Stimulated activated CD4-positive, alpha-beta T cell treated with anti-CD3 and anti-CD28 coated beads, Interleukin-4, amount 100 ng/mL, for 4 hours (primary cell): Measurements from ENCODE around the gene TNS3.

ENCODE experiments used
- DNase-seq, 2 experiments: peaks; one replicate each; pipeline ENCODE4 v3.0.0-alpha.2; 2020

TNS3 gene

DNA sequence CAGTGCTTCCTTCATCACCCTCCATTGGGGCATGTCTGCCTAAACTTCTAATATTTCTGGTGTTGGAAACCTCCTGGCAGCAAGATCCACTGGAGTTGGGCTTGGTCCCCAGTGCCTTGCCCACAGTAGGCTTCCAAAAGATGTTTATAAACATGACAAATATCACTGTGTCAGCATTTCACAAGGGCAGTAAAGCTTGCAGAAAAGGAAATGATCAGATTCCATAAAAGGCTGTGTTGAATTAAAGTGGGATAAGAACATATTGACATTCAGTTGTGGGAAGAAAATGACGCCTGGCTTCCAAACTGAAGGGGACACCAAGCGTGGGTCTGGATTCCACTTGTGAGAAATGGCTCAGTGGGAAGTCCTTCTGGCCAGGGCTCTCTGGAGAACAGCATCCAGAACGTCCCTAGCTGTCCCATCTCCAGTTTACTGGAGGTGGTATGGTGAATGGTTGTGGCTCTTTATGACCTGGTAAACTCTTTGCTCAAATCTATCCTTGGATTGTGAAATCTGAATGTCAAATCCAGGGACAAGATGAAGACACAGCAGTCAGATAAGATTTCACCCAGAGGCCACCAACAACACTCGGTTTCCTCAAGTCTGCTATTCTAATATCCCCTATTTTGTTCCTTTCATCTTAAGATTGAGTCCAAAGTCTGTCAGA, 287.2 kb downstream of the TNS3 start:
- DNase-seq, result no peak

DNA sequence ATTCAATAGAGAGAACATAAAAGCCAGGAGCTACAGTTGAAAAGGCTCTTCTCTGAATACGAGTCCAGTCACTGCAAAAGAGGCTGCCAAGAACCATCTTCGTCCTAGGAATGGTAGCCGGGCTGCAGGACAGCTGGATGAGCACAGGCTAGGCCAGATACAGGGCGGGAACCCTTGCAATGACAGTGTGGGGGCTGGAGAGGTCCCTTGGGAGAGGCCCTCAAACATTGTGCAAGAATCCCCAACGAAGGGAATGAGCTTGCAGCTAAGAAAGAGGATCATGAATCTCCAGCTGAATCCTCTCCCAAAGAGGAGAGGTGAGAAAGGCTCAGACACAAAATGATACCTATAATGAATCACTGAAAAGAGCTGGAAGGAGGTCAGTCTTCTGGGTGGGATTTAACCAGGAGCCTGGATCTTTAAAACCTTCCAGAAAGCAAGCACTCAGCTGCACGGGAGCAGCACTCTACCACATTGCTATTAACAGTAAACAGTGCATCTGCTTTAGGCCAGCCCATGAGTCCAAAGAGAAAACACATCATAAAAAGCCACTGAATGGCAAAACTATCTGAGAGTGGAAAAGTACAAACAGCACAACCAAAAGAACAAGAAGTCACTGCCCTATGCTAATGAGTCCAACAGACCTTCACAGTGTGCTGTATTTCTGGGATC, 287.9 kb downstream of the TNS3 start:
- no peak for DNase-seq

DNA sequence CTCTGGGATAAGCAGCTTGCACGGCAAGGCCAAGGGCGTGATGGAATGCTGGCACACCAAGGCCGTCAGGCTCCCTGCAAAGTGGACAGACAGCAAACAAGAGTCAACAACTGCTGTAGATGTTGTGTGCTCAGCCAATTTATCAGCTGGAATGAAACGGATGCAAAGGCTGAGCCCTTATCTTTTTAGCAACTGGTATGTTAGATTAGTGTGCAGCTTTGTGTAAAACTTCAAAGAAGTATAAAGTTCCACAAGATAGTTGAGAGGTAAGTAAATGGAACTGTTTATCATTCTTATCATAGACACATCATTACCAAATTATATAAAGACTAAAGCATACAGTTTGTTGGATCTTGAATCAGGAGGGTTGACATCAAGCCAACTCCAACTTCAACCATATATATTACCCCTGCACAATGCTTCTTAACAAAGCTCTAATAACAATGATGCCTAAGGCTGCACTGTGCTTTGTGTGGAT, 289.0 kb downstream of the TNS3 start:
- DNase-seq, result no peak

DNA sequence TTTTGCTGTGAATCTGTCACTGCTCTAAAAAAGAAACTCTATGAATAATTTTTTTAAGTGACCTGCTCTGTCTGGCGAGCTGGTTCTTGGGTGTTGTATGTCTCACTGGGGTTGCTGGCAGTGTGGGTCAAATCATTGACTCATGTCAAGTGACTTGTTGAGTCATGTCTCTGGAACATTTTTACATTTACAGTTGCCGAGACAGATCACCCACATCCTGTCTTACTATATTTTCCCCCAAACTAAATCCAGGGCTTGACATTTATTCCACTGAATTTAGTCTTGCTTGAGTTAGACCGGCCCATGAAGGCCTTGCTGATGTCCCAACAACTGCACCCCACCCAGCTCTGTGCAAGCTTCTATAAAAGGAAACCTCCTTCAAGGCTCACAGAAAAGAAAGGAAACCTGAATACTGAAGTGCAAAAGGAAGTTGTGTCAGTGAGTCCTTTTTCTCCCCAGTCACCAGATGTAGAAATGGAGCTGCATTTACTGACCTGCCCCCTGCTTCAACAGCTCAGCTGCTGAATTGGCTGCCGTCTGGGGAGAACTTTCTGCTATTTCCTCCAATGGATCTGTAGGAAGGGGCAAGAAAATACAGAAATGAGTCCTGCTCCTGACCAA, 290.3 kb downstream of the TNS3 start:
- no peak for DNase-seq

DNA sequence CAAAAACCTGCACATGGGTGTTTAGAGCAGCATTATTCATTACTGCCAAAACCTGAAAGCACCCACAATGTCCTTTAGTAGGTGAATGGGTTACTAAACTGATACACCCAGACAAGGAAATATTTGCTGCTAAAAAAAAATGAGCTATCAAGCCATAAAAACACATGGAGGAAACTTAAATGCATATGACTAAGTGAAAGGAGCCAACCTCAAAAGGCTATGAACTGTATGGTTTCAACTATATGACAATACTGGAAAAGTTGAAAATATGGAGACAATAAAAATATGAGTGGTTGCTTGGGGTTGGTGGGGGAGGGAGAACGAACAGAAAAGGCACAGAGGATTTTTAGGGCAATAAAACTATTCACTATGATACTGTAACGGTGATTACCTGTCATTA, 291.0 kb downstream of the TNS3 start:
- no peak for DNase-seq

DNA sequence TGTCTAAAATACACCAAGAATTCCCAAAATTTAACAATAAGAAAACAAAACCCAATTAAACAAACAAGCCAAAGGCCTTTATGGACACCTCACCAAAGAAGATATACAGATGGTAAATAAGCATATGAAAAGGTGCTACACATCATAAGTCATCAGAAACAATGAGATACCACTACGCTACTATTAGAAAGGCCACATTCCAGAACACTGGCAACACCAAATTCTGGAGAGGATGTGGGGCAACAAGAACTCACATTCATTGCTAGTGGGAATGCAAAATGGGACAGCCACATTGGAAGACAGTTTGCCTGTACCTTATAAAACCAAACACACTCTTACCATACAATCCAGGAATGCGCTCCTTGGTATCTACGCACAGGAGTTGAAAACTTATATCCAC, 291.4 kb downstream of the TNS3 start:
- no peak for DNase-seq

DNA sequence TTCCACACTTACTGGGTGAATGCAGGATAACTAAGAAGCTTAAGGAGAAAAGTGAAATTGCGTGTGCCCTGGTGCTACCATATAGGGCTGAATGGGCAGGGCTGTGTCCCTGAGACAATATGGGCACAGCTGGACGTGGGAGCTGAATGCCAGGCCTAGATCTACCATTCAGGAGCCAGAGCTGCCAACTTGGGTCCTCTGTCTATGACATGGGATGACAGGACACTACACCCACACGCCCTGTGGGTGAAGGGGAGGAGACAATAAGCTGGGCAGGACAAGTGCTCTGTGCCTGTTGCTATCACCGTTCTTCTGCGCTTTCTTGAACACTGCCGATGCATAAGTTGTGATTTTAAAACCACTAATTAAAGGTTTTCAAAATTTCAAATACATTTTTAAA, 293.9 kb downstream of the TNS3 start:
- no peak for DNase-seq

DNA sequence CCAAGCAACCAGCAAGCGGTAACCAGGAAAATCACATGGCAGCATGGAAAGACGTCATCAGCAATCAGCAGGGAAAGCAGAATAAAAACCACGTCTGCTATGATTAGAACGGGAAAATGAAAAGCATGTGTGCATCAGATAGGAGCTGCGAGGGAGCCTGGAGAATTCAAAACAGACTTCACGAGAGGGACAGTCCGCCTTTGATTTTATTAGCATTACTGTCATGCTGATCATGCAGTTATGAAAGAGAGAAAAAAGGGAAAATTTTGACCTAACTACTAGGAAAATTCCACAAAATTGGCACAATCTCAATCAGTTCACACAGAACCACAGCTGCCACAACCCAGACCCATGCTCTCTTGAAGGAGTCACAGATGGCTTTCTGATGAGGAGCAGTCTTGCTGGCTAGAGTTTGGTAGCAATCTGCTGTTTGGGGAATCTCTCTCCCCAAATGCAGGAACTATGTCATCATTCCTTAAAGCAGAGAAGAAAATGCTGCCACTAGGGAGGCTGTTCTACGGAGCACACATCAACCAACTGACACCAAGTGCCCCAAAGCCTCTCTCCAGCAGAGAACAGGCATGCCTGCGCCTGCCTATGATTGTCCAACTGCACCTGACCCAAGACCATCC, 295.9 kb downstream of the TNS3 start:
- DNase-seq, result no peak

DNA sequence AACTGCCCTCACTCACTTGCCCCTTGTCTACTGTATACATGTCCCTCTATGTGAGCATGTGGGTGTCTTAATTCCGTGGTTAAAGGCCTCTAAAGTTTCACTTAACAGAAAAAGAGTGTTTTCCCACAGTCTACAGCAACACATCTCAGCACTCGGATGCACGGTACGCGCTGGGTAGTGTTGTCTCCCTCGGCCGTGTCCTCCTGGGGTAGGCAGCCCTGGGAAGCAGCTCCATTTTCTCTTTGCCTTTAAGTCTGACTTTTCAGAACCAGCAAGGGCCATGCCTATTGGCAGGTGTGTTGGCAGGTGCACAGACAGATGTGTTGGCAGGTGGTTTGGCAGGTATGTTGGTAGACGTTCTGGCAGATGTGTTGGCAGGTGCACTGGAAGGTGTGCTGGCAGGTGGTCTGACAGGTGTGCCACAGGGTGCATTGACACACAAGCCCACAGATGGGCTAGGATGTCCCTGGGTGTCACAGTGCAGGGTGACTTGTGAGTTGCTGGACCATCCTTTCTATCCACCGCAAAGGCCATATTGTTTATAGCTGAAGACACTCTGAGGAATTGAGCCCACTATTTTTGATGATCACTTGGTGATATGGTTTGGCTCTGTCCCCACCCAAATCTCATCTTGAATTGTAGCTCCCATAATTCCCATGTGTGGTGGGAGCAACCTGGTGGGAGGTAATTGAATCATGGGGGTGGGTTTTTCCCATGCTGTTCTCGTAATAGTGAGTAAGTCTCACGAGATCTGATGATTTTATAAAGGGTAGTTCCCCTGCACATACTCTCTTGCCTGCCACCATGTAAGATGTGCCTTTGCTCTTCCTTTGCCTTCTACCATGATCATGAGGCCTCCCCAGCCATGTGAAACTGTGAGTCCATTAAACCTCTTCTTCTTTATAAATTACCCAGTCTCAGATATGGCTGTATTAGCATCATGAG, 296.9 kb downstream of the TNS3 start:
- DNase-seq, result no peak

DNA sequence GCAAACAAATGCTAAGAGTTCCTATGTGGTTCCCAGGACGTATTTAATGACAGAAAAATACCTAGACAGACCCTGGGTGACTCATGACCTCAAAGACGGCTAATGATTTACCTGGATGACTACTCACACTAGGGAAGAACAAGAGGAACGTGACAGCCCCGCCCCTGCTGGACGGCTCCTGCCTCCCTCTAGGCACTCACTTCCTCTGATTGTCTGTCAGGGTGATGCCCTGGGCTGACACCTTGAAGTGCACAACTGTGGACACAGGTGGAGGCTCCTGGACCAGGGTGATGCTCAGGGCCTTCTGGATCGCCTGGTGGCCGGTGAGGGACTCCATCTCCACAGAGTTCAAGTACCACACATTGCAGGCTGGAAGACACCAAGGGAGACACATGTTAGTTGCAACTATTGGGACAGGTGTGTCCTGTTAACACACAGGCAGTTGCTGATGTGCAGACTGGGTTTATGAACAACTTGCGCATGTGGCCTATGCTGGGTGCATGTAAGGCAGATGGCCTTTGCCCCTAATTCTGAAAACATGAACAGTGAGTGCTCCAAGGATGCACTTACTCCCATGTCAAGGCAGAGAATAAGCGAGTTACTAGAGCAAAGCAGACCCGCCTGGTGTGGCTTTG, 298.3 kb downstream of the TNS3 start:
- DNase-seq, result no peak

DNA sequence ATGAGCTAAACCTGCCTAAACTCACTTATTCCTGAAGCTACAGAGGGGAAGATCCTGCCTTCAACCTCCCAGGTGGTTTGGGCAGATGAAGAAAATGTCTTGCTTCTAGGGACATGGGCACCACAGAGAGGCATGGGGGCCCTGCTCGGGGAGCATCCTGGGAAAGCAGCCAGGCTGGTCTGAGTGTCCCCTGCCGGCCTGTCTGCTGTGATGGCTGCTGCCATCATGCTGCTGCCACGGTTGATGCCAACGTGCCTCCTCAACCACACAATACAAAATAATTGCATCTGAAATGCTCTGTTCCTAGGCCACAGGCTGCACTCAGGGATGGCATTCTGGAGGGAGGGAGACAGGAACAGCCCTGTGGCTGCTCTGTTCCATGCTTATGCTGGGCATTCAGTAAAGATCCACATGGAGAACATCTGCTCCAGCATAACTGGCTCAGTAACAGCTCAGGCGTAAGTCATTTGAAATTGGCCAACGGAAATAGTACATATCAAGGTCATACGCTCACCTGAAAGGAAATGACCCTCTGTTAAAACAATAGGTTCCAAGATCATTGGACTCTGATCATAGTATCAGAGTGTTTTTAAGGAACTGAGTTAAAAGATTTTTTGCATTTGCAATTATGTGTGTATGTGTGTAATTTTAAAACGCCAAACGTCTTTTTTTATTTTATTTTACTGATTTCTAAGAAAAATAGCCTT, 299.0 kb downstream of the TNS3 start:
- DNase-seq, result no peak

DNA sequence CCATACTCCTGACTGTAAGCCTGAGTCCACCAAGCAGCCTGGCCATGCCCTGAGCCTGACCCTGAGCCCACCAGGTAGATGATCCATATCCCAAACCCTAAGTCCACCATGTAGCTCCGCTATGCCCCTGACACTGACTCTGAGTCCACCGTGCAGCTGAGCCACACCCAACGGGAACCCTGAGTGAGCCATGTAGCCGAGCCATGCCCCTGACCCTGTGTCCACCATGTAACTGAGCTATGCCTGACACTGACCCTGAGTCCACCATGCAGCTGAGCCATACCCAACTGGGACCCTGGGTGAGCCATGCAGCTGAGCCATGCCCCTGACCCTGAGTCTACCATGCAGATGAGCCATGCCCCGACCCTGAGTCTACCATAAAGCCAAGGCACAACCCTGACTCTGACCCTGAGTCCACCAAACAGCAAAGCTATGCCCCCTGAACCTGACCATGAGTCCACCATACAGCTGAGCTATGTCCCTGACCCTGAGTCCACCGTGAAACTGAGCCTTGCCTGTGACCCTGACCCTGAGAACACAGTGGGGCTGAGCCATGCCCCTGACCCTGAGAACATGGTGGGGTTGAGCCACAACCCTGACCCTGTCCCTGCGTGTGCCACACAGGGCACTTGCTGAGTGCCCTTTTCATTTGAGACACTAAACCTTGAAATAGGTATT, 299.8 kb downstream of the TNS3 start:
- no peak for DNase-seq

DNA sequence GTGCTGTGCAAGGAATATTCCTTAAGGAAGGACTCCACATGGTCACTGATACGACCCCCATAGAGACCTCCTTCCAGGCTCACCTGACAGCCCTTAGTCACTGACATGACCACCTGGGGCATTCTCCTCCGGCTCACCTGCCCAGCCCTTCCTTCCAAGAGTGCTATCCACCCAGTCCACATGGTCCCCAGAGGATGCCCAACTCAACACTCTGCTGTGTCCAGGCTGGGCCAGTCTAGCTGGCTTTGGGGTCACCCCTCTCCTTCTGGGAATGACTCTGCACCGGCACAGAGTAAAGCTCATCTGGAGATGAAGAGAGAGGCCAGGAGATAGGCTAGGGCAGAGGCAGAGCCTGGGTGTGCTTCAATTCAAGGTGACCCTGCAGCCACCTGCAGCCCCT, 300.8 kb downstream of the TNS3 start:
- DNase-seq, result no peak

DNA sequence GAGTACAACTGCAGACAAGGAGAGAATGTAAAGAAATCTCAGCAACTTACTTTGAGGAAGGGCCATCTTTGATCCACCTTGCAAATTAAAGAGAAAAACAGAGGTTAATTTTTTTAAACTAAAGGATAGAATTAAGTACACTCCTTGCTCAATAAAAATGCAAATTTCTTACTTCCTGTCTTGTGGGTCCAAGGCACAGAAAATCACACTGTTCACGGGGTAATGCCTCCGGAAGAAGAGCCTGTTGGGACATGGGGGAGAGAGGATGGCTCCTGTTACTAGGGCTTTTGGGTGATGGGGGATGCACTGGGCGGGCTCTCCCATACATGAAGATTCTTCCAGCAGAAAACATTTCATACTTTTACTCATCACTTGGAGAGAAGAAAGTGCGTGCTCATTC, 301.8 kb downstream of the TNS3 start:
- DNase-seq, result no peak

DNA sequence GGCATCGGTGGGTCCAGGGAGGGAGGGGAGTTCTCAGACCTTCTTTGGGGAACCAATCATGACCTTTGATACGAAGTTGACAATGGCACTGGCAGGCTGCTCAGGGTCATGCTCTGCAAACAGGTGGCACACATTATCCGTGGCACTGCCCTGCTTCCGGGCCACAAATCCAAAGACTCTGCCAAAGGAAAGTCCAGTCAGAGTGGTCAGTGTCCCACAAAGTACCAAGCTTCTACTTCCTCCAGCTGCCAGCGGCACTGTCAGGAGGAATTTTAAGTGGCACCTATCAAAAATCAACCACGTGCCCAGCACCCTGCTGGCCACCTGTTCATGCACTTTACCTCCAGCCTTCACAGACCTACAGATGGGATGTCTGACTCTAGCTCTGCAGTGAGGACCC, 303.9 kb downstream of the TNS3 start:
- no peak for DNase-seq

DNA sequence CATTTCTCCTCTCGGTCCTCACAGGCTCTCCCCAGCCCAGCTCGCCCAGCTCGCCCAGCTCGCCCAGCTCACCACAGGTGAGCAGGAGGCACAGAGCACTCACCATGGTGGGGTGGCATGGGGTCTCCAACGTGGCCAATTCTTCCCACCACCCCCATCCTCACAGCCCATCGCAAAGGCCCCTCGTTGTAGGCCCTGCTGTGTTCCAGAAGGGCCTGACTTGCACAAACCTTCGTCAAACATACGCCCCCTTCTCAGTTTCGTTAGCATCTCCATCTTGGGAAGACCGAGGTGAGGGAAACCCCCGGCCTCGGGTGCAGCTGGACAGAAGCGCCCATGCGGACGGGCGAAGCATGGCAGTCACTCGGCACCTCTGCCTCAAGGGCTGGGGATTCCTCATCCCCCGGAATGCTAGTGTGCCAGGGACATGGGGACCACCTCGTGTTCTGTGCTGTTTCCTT, 304.6 kb downstream of the TNS3 start:
- no peak for DNase-seq

DNA sequence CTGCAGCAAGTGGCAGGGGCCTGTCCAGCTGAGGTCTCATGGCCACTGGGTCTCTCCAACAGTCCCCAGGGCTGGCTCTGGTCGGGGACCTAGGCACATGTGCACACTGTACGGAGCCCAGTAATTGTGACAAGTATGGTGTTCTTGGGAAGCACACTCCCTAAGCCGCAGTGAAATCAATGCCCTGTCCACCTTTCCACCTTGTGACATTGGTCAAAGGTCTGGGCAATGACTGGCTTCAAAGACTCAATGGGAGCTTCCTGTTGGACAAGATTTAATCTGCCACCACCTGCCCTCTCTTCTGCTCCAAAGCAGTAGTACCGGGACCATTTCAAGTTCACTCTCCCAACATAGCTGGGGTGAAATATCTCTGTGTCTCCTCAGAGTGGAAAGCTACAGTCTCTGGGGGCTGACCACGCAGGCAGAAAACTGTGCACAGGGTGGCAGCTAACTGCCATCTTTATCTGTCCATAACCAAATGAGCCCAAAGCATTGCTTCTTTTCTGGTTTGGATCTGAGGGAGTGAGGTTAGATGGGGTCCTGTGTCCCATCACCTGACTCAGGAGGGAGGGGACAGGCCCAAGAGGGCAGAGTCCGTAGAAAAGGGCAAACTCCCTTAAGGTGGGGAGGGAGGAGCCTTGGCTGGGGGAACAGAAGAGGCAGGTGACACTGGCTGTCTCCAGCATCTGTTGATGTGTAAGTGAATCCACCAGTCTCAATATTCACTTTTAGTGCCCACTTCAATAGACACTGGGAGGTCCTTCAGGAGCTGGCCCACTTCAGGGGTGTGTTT, 307.7 kb downstream of the TNS3 start:
- no peak for DNase-seq

DNA sequence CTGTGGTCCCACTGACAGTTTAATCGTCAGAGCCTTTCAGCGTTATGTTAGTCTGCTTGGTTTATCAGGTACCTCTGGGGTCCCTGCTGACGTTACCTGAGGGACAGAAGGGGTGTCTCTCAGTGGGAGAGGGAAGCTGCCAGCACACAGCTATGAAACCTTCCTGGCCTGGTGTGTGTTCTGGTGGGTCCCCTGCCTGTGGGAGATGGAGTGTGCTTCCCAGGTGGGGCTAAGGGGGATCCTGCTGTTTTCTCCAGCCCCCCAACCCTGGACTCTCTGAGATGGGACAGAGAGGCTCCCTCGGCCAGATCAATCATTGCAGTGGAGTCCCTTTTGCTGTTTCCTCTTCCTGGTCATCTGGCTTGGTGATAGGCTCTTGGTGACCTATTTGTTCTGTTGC, 308.8 kb downstream of the TNS3 start:
- DNase-seq, result no peak

DNA sequence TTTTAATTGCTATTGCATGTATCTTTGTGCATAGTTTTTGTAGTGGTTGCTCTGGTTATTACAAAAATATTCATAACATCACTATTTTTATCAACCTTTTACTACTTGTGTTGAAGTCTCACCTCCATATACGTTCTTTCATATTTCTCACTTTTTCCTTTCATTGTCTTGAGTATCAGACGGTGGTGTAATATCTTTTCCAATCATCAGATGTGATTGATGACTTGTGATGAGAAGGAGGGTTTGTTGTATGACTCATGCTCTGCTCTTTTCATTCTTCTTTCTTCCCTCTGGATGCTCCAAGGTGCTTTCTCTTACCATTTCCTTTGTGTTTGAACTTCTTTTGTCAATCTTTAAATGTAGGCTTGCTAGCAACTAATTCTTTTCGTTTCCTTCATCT, 310.2 kb downstream of the TNS3 start:
- DNase-seq, result no peak
